ES-I3 (cell line): ENCODE results near the gene HOXA3.

ENCODE experiments used
- H3K36me3 ChIP-seq: 2 replicates; pipeline ENCODE4 v1.6.1; 2013; ENCODE audit warnings: mild to moderate bottlenecking, low read length, control low read depth, moderate library complexity; ENCODE audit not compliant: insufficient read depth
- H3K4me1 ChIP-seq: 2 replicates; pipeline ENCODE4 v1.6.1; 2013; ENCODE audit warnings: mild to moderate bottlenecking, control low read depth, low read length; ENCODE audit not compliant: insufficient read depth
- H3K9ac ChIP-seq: 2 replicates; pipeline ENCODE4 v1.6.1; 2013; ENCODE audit warnings: low read depth, mild to moderate bottlenecking, low read length, moderate library complexity
- H3K9me3 ChIP-seq: 2 replicates; pipeline ENCODE4 v1.6.1; 2013; ENCODE audit warnings: mild to moderate bottlenecking, low read length, moderate library complexity; ENCODE audit not compliant: control insufficient read depth, insufficient read depth

The HOXA3 gene

GRCh38 chr7:27153526-27153925, 1.1 kb upstream of the HOXA3 start:
- Histone ChIP-seq H3K9me3 (peaks cover 3% of the 10 kb centered on the region; the same call in 1 of the 2 replicates), H3K36me3 (no peaks in the 10 kb centered on the region), H3K4me1 (no peaks in the 10 kb centered on the region), H3K9ac (no peak overlapping the region)

GRCh38 chr7:27152816-27153442, 546 bp upstream of the HOXA3 start:
- H3K4me1 ChIP-seq = no peaks in the 10 kb centered on the region
- no peak overlapping the region for H3K9ac ChIP-seq
- H3K36me3 ChIP-seq = no peaks in the 10 kb centered on the region
- peaks cover 3% of the 10 kb centered on the region; the same call in 1 of the 2 replicates for H3K9me3 ChIP-seq

DNA sequence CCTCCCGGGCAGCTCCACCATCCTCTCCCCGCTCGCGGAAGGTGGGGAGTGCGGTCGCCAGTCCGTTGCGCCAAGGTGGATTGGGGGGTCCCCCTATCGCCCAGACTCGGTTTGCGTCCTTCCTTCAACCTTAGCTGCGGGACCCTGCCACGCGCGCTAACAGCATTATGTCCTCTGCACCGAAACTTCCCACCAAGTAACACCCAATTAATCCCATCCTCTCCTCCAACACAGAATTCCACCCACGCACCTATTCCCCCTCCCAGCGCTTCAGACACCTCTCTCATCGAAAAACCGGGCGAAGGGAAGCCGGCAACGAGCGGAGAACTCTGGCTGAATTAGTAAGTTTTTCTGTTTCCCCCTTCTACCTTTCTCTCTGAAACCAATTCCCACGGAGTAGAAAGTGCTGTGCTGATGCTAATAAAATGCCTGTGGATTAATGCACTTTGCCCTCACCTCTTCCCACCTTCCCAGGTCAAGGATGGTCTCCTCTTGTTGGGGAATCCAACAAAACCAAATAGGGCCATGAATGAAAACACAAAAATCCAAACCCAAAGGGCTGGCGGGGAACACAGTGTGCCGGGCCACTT, 947 bp downstream of the HOXA3 start:
- peaks cover 3% of the 10 kb centered on the region; the same call in 1 of the 2 replicates for H3K9me3 ChIP-seq
- no peak overlapping the region; the same call in 1 of the 2 replicates for H3K9ac ChIP-seq
- H3K36me3 ChIP-seq = no peaks in the 10 kb centered on the region
- no peaks in the 10 kb centered on the region for H3K4me1 ChIP-seq

GRCh38 chr7:27150568-27151340, 1.6 kb downstream of the HOXA3 start:
- Histone ChIP-seq H3K9ac (peak overlapping the region; percentile 31; the same call in 1 of the 2 replicates), H3K9me3 (no peaks in the 10 kb centered on the region), H3K4me1 (no peaks in the 10 kb centered on the region), H3K36me3 (no peaks in the 10 kb centered on the region)

GRCh38 chr7:27149842-27150567, 2.4 kb downstream of the HOXA3 start:
- no peak overlapping the region; the same call in 1 of the 2 replicates for H3K9ac ChIP-seq

DNA sequence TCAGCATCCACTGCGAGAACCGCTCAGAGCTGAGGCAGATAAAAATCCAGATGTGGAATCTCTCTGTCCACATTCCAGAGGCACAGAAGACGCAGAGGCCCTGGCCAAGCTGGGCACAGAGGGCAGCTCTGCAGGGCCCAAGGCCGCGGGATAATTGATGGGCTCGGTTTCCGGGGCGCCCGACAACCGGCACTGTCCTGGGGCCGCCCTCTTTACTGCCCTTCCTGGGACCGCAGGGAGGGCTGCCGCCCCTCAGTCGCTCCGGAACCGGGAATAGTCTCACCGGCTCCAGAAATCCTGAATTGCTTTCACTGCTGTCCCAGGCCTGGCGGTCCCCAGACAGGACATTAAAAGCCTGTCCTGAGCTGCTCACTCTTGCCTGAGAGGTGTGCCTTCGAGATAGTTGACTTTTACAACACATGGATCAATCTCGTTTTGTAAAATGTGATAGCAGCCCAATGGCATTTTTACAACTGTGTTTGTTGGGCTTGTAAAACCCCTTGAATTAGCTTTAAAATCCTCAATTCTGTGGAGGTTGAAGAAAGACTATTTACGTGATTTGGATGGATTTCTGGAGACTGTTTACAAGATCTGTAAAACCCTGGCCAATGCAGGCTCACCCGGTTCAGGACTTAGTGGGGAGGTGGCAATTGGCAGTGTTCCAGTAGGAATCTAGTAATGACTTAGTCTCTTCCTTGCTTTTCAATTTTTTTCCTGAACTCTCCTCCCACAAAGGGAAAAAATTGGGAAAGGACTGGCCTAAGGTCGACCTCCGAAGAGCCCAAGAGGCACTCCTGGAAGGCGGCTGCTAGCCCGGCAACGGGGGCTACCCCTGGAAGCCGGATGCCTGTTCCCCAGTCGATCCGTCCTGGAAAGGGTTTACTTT, 3.4 kb downstream of the HOXA3 start:
- Histone ChIP-seq H3K9ac (no peak overlapping the region), H3K9me3 (no peaks in the 10 kb centered on the region), H3K4me1 (no peaks in the 10 kb centered on the region), H3K36me3 (no peaks in the 10 kb centered on the region)

More at GRCh38 chr7:27149842-27150567, 2.4 kb downstream of the HOXA3 start:
- H3K4me1 ChIP-seq = no peaks in the 10 kb centered on the region
- no peaks in the 10 kb centered on the region for H3K9me3 ChIP-seq
- no peaks in the 10 kb centered on the region for H3K36me3 ChIP-seq

DNA sequence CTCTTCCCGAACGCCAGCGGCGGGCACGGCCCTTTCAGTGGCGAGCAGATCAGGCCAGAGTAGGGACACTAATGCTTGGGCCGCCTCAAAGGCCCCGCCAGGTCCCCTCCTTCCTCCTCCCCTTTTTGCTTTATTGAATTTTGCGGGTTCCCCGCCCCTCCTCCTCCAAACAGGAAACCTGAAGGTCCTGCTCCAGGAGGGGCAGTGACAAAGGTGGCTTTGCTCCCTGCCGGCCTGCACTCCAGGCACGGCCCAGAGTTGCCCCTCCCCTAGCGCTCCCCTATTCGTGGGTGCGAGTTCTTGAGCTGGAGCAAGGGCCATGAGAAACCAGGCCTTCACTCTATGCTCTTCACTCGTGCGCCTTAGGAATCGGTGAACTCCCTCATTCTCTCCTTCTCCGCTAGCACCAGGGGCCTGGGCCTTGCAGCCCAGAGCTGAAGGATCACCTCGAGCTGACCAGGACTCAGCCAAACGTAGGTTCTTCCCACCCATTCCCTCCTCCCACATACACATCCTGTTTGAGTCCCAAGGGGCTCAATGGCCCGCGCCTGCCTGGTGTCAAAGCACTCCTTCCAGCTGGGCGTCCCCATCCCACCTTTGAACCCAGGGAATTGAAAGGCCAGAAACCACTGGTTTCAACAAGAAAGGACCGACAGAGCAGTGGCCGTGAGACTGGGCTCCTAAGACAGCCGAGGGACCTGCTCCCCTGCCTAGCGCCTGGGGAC, 4.2 kb downstream of the HOXA3 start:
- Histone ChIP-seq H3K36me3 (no peaks in the 10 kb centered on the region), H3K4me1 (no peaks in the 10 kb centered on the region), H3K9ac (no peak overlapping the region), H3K9me3 (no peaks in the 10 kb centered on the region)

- Histone ChIP-seq H3K4me1 (no peaks in the 10 kb centered on the region), H3K9ac (no peak within 1 kb of the TSS; the same call in 1 of the 2 replicates), H3K36me3 (no peaks in the 10 kb centered on the region), H3K9me3 (no peaks in the 10 kb centered on the region)
These were observed 5.0 kb downstream of the HOXA3 start, which contains the start of gene HOXA6 for GRCh38 chr7:27147199-27148030. HOXA6 (minus strand) TSS chr7:27147774; CDS start chr7:27147749, 25 bp downstream.

DNA sequence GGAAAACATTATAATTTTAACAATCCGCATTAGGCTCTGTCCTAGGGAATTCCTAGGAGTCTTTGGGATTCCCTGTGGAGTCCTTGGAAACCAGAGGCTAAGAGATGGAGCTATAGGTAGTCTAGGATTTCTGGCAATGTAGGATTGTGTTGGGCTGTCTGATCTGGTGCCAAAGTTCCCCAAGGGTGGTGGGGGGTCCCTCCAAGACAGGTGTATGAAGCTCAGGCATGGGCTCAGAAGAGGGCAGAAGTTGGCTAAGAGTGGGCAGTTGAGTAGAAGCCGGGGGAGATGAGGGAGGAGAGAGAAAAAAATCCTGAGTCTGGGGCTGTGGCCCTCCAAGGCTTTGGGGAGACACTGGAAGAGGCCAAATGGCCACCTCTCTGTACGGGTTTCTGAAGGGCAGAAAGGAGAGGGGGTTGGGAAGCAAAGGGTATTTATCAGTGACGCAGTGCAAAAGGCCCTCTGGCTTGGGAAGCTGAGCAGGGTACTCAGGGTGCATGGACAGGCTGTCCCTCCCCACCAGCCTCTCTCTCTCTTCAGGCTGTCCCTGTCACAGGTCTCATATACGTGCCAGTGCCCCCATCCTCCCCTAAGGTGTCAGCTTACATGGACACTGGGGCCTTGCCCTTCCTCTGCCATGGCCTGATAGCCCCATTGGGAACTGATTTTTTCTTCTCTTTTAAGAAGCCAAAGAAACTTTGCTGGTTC, 5.7 kb downstream of the HOXA3 start:
- H3K36me3 ChIP-seq = no peaks in the 10 kb centered on the region
- 0 out of 2 replicates have a peak, but pooled peaks cover 2% of the 10 kb centered on the region for H3K4me1 ChIP-seq
- no peak overlapping the region for H3K9ac ChIP-seq
- no peaks in the 10 kb centered on the region for H3K9me3 ChIP-seq

DNA sequence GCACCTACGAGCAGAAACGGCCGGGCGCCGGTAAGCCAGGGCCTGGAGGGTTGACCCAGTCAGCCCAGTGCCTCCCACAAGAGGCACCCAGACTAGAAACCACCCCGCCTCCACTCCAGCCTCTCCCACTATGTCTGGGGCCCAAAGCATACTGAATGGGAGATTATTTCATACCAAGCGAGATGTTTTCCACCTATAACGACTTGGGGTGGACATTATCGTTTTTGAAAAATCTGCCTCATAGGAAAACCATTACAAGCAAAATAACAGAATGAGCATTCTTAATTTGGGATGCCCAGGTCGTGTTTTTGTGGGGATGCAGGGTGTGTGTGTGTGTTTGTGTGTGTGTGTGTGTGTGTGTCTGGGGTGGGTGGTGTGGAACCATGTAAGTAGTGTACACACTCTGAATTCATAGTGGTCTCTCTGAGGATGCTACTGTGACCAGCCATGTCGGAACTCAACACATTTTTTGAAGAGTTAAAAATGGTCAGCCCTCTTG, 6.4 kb downstream of the HOXA3 start:
- Histone ChIP-seq H3K9me3 (no peaks in the 10 kb centered on the region), H3K9ac (no peak overlapping the region), H3K36me3 (no peaks in the 10 kb centered on the region), H3K4me1 (0 out of 2 replicates have a peak, but pooled peaks cover 4% of the 10 kb centered on the region)

DNA sequence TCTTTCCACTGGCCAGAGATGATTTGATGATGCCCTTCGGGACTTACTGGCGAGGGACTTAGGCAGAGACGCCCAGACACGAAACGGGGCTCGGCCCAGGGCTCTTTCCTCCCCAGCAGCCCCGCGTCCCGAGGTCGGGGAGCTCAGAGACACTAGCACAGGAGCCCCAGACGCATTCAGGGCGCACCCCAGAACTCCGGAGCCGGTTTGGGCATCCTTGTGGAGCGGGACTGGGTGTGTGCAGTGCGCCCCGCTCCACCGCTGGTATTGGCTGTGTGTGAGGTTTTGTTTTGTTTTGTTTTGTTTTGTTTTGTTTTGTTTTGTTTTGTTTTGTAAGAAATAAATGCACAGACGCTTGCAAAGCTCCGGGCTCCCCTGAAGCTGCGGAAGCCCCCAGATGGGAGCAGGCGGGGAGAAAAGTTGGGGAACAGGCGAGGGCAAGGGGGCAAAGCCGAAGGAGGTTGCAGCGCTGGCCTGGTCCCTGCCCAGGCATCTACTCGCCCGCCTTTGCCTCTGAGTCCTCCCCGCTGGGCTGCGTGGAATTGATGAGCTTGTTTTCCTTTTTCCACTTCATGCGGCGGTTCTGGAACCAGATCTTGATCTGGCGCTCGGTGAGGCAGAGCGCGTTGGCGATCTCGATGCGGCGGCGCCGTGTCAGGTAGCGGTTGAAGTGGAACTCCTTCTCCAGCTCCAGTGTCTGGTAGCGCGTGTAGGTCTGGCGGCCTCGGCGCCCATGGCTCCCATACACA, 7.0 kb downstream of the HOXA3 start:
- Histone ChIP-seq H3K36me3 (no peaks in the 10 kb centered on the region), H3K4me1 (0 out of 2 replicates have a peak, but pooled peaks cover 4% of the 10 kb centered on the region), H3K9ac (no peak overlapping the region), H3K9me3 (no peaks in the 10 kb centered on the region)
